SJSA1 (cell line): ENCODE results near the gene TK1. TPM values are rescaled to one million over a fixed set of nuclear protein-coding genes. Genes with fewer than 3 reads are reported as not detected.
"Not testable (repeated sequence)": the region's sequence is repeated elsewhere in the genome, so short reads cannot be mapped to it uniquely, and the experiment has no call there.

Source experiments
- DNase-seq, 2 experiments: peaks; one replicate each; pipeline ENCODE4 v3.0.0-alpha.2; 2015 to 2020; ENCODE audit warnings: low spot score in 2 of 2, low read depth in 1 of 2
- H3K27ac ChIP-seq: fragments of 250-450 bp; sonication (Bioruptor Pico); 2 replicates; pipeline ENCODE4 v1.5.1; 2020; ENCODE audit warnings: mild to moderate bottlenecking, moderate library complexity
- H3K27me3 ChIP-seq: fragments of 250-450 bp; sonication (Bioruptor Pico); replicated peaks from 2 replicates; pipeline ENCODE4 v1.5.1; 2020; ENCODE audit warnings: mild to moderate bottlenecking, moderate library complexity
- H3K36me3 ChIP-seq: fragments of 250-450 bp; sonication (Bioruptor Pico); 2 replicates; pipeline ENCODE4 v1.5.1; 2020; ENCODE audit warnings: mild to moderate bottlenecking
- H3K4me1 ChIP-seq: fragments of 250-450 bp; sonication (Bioruptor Pico); replicated peaks from 2 replicates; pipeline ENCODE4 v1.6.1; 2021; ENCODE audit warnings: mild to moderate bottlenecking
- H3K4me3 ChIP-seq: fragments of 250-450 bp; sonication (Bioruptor Pico); 2 replicates; pipeline ENCODE4 v1.5.1; 2020; ENCODE audit warnings: mild to moderate bottlenecking
- H3K9me3 ChIP-seq: fragments of 250-450 bp; sonication (Bioruptor Pico); replicated peaks from 2 replicates; pipeline ENCODE4 v1.5.1; 2020; ENCODE audit warnings: mild to moderate bottlenecking
- total RNA-seq: library from RNA; depleted of rRNA; stranded (reverse); fragments of >200 nt; shearing (Covaris generic); gene quantifications from 2 replicates; pipeline ENCODE4 v1.2.3, GENCODE V29; 2014; rRNA removed

The TK1 gene
- total RNA-seq: 305 and 456 TPM in 2 replicates

GRCh38 chr17:78186692-78187595, at the start of gene TK1, which contains the start of gene AFMID:
TSS of gene TK1 (minus strand) at chr17:78187052. CDS start at chr17:78186994, 58 bp downstream.
TSS of gene AFMID (plus strand) at chr17:78187362. CDS start at chr17:78187371, 9 bp downstream.
- H3K4me1 ChIP-seq: peaks cover 25% of the 10 kb centered on the region
- DNase-seq: peak; percentile 99 to 100
- peaks cover 44% of the 10 kb centered on the region for H3K36me3 ChIP-seq
- no peaks in the 10 kb centered on the region for H3K27me3 ChIP-seq
- H3K27ac ChIP-seq: peak within 1 kb of the TSS; percentile 91
- peak within 1 kb of the TSS; percentile 73 for H3K4me3 ChIP-seq
- H3K9me3 ChIP-seq: no peaks in the 10 kb centered on the region

- H3K4me1 ChIP-seq: no peaks in the 10 kb centered on the region; the same call in 1 of the 2 replicates
- no peak overlapping the region for H3K27ac ChIP-seq
- no peaks in the 10 kb centered on the region for H3K9me3 ChIP-seq
- DNase-seq: no peak
- H3K36me3 ChIP-seq: no peaks in the 10 kb centered on the region
- no peak overlapping the region for H3K4me3 ChIP-seq
- H3K27me3 ChIP-seq: peaks cover 23% of the 10 kb centered on the region
These were observed 49.0 kb upstream of the TK1 start for GRCh38 chr17:78235885-78236284.

GRCh38 chr17:78235022-78235421, 48.2 kb upstream of the TK1 start:
- not testable (repeated sequence) for DNase-seq, H3K9me3 ChIP-seq, H3K4me3 ChIP-seq, H3K4me1 ChIP-seq, H3K27ac ChIP-seq, H3K36me3 ChIP-seq
- peaks cover 30% of the 10 kb centered on the region for H3K27me3 ChIP-seq

- H3K4me1 ChIP-seq: no peaks in the 10 kb centered on the region; the same call in 1 of the 2 replicates
- H3K36me3 ChIP-seq: no peaks in the 10 kb centered on the region
- H3K9me3 ChIP-seq: no peaks in the 10 kb centered on the region
- DNase-seq: no peak
- H3K27ac ChIP-seq: no peak overlapping the region
- H3K4me3 ChIP-seq: no peak overlapping the region
- peaks cover 33% of the 10 kb centered on the region for H3K27me3 ChIP-seq
These were observed 47.5 kb upstream of the TK1 start for GRCh38 chr17:78234261-78234865.

- DNase-seq: no peak
- Histone ChIP-seq H3K27ac (no peak overlapping the region), H3K9me3 (no peaks in the 10 kb centered on the region), H3K27me3 (peaks cover 33% of the 10 kb centered on the region), H3K4me3 (no peak overlapping the region), H3K36me3 (no peaks in the 10 kb centered on the region), H3K4me1 (no peaks in the 10 kb centered on the region; the same call in 1 of the 2 replicates)
These were observed 46.8 kb upstream of the TK1 start for GRCh38 chr17:78233678-78234077.

- Histone ChIP-seq H3K9me3 (no peaks in the 10 kb centered on the region), H3K36me3 (no peaks in the 10 kb centered on the region), H3K4me1 (no peaks in the 10 kb centered on the region; the same call in 1 of the 2 replicates), H3K27me3 (peaks cover 33% of the 10 kb centered on the region), H3K27ac (no peak overlapping the region), H3K4me3 (no peak overlapping the region)
- DNase-seq: no peak
These were observed 46.0 kb upstream of the TK1 start for GRCh38 chr17:78232859-78233173.

GRCh38 chr17:78231991-78232858, 45.4 kb upstream of the TK1 start:
- no peaks in the 10 kb centered on the region; the same call in 1 of the 2 replicates for H3K4me1 ChIP-seq
- H3K27ac ChIP-seq: no peak overlapping the region
- no peak for DNase-seq
- H3K9me3 ChIP-seq: no peaks in the 10 kb centered on the region
- no peak overlapping the region for H3K4me3 ChIP-seq
- no peaks in the 10 kb centered on the region for H3K36me3 ChIP-seq
- H3K27me3 ChIP-seq: peaks cover 33% of the 10 kb centered on the region

GRCh38 chr17:78230996-78231935, 44.4 kb upstream of the TK1 start, which contains the start of gene TMEM235:
TSS of gene TMEM235 (plus strand) at chr17:78231631. CDS start at chr17:78232024, 393 bp downstream.
- no peak for DNase-seq
- Histone ChIP-seq H3K4me3 (no peak within 1 kb of the TSS), H3K36me3 (no peaks in the 10 kb centered on the region), H3K27me3 (peaks cover 33% of the 10 kb centered on the region), H3K9me3 (no peaks in the 10 kb centered on the region), H3K27ac (no peak within 1 kb of the TSS), H3K4me1 (no peaks in the 10 kb centered on the region; the same call in 1 of the 2 replicates)

- no peak overlapping the region for H3K27ac ChIP-seq
- H3K36me3 ChIP-seq: peaks cover 4% of the 10 kb centered on the region
- no peak overlapping the region for H3K4me3 ChIP-seq
- H3K9me3 ChIP-seq: no peaks in the 10 kb centered on the region
- DNase-seq: no peak
- no peaks in the 10 kb centered on the region; the same call in 1 of the 2 replicates for H3K4me1 ChIP-seq
- H3K27me3 ChIP-seq: peaks cover 33% of the 10 kb centered on the region
These were observed 43.6 kb upstream of the TK1 start for GRCh38 chr17:78230252-78230962.

- peaks cover 26% of the 10 kb centered on the region for H3K36me3 ChIP-seq
- H3K9me3 ChIP-seq: no peaks in the 10 kb centered on the region
- no peaks in the 10 kb centered on the region; the same call in 1 of the 2 replicates for H3K4me1 ChIP-seq
- no peak for DNase-seq
- H3K4me3 ChIP-seq: no peak overlapping the region
- no peak overlapping the region for H3K27ac ChIP-seq
- peaks cover 32% of the 10 kb centered on the region for H3K27me3 ChIP-seq
These were observed 41.3 kb upstream of the TK1 start for GRCh38 chr17:78228176-78228575.

- no peaks in the 10 kb centered on the region for H3K9me3 ChIP-seq
- peaks cover 25% of the 10 kb centered on the region for H3K27me3 ChIP-seq
- H3K36me3 ChIP-seq: peaks cover 33% of the 10 kb centered on the region
- no peak for DNase-seq
- no peak overlapping the region for H3K27ac ChIP-seq
- H3K4me3 ChIP-seq: no peak overlapping the region
- no peaks in the 10 kb centered on the region; the same call in 1 of the 2 replicates for H3K4me1 ChIP-seq
These were observed 40.6 kb upstream of the TK1 start for GRCh38 chr17:78227455-78227916.
